RPMI7951 (cell line): ENCODE measurements around the gene PHF12. TPM values are rescaled to one million over a fixed set of nuclear protein-coding genes. Genes with fewer than 3 reads are reported as not detected.

ENCODE experiments used
- DNase-seq: peaks from one replicate; pipeline ENCODE4 v3.0.0-alpha.2; 2012; ENCODE audit warnings: low read depth
- total RNA-seq: library from RNA; depleted of rRNA; stranded (reverse); fragments of >200 nt; shearing (Covaris generic); gene quantifications from 2 replicates; pipeline ENCODE4 v1.2.3, GENCODE V29; 2014

Gene PHF12
- total RNA-seq, 1 experiment from 2014 or later = 18.0 TPM

DNA sequence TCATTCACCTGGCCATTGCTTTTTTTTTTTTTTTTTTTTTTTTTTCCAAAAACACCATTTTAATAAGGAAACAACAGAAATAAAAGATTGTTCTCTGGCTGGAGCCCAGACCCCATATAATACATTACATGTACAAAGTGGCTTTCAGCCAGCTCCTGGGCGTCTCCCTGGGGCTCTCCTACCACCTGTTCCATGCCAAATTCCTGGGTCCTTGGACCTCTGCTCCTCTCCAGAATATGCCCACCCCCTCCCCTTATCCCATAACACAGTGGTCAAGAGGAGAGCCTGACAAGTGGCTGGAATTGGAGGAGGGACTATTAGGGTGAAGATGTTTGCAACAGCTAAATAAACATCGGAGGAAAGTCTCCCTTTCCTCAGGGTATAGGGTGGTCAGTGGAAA is 3.6 kb upstream of the PHF12 start:
- no peak for DNase-seq

DNA sequence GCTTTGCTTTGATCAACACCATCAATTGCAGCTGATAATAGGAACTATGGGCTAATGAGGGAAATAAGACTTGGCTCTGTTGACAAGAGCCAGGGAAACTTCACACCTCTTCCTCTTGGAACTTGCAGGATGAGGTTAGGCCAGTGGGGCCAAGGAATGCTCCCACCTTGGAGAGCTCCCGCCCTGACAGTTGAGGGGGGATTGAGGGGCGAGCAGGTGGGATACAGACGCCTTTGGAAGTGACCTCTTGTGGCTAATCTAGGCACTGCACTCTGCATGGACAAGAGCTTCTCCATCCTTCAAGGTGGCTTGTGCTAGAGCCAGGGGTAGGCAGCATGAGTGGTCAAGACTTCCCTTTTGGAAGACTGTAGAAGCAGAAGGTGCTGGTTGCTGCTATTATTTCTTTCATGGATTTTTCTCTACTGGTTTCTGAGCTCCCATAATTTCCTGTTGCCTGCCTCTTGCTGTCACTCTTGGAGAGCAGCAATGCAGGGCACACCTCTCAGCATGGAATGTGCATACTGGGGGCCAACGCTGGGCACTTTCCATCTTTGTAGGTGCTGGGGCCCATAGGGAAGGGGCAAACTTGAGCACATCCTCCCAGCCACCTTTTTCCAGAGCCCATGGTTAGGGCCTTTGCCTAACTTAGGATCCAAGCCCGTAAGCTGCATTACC is 2.3 kb upstream of the PHF12 start:
- peak; percentile 43 for DNase-seq

DNA sequence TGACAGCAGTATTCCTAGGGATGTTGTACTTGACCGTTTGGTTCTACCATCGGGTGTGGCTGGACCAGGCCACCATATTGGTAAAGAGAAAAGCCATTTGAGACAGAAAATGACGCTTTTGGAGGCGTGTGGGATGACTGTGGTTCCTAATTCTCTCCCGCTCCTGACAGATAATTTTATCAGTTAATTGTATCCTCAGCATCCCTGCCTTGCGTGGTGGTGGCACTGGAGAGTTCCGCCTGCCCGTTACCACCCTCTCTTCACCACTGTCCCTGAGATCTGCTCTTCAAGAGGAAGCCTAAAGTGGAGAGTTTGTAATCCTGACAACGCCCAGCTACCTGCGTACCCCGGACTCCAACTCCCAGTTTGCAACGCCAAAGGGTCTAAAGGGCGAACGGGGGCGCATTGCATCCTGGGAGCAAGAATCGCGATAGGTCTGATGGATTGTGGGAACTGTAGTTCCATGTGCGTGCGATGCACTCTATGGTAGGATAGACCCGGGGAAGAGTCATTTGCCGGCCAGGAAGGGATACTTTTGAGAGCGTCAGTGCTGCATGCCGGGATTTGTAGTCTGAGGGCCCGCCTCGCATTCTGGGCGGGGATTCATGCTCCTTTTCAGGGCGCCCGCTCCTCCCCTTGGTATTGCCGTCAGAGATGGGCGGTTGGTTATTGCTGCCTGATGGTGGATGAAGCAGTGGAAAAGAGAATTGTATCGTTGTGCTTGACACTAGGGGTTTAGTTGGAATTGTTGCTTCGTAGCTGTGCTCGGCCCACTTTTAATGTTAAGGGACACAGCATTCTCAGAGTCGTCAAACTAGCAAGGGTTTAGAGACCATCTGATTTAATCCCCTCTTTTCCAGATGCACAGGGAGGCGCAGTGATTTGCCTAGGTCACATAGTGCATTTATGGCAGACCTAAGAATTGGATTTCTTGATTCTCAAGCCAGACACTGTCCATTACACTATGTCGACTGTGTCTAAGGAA is 965 bp upstream of the PHF12 start:
- peak; percentile 99 for DNase-seq

DNA sequence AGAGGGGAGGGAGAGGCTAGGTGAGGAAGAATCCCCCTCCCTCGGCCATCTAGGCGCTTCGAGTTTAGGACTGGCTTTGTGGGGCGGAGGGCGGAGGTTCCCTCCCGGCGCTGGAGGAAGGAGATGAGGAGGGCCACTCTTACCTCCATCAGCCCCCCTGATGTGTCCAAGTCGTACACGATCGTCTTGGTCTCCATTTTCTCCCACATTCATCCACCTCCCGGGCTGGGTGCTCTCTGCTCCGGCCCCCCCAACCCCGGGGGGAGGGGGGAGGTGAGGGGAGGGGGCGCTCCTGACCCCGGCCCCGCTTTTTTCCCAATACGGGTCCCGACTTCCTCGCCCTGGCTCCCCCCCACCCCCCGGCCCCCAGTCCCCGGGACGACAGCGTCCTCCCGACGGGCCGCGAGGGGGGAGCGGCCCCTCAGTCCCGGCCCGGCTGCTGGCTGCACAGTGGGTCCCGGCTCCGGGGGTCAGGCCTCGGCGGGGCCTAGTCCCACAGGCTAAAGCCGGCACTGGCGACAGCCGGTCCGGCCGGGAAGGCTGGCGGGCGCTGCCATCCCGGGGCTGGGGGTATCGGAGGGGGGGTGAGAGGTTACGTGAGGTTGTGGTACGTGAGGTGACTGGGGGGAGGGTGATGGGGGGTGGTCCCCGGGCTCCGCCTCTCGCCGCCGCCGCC is 428 bp downstream of the PHF12 start:
- no peak for DNase-seq

DNA sequence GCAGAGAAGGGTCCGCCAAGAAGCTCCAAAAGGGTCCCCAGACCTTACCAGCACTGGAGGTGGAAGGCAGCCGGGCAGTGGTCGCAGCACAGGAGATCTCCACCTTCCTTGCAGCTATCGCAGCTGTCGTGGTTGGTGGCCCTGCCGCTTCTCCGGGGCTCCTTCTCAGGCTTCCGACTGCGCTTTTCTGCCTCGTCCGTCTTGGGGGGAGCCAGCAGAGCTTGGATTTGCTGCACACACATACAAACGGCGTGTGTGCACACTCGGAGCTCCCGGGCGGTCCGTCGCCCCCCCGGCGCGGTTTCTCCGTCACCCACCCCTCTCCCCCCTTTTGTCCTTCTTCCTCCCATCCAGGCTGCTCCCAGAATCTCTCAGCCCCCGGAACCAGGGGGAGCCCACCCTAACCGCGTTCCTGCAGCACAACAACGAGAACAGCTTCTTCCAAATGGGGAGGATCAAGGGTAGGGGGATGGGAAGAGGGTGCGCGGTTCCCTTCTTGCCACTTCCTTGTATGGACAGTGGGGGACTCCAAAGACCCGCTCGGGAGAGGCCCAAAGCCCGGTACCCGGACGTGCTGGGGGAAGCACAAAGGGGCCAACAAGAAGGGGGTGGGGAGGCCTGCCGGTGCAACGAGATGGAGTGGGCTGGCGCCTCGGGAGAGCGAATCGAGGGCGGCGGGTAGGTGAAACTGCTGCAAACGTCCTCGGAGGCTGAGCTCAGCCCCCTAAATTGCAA is 1.1 kb downstream of the PHF12 start:
- peak; percentile 43 for DNase-seq

DNA sequence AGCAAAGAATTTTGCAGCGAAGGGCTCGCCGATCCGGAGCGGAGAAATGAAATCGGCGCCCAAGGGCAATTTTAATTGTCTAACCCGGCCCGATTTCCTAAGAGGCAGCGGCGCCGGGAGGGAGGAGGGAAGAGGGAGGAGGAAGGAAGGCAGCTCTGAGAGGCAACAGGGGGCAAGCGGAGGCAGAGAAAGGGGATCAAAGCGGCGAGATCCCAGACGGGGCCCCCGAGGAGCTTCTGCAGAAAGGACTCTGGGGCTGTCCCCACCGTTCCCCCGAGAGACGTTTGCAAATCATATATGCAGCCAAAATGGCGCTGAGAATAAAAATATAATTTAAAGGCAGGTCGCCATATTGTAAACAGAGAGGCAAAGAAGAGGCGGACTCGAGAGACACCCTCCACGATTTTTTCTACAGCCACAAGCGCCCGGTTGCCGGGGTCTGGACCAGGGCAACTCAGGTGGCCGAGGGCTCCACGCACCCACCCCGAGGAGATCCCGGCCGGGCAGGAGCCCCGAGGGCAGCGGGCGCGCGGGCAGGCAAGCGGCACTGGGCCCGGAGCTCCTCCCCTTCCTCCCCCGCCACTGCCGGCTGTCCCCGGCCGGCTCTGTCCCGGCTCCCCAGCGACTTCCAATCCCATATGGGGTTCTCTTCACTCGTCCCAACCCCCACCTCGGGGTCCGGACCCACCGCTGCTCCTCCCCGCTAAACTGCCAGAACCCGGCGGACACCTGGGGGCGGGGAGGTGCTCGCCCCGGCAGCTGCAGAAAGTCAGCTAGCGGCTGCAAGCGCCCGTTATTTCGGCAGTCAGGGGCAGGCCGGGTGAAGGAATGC is 1.9 kb downstream of the PHF12 start:
- peak; percentile 73 for DNase-seq

DNA sequence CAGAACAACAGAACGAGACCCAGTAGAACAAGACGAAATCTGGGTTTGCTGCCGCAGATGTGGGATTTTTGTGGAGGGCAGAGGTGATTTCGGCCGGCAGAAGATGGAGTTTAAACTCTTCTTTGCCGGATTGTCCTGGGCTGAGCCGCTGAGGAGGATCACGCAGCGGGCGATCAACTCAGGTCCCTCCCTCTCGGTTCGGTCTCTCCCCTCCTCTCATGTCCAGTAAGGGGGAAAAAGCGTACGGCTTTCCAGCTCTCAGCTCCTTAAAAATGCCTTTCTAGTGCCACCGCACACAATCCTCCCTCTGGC is 2.5 kb downstream of the PHF12 start:
- DNase-seq = no peak

DNA sequence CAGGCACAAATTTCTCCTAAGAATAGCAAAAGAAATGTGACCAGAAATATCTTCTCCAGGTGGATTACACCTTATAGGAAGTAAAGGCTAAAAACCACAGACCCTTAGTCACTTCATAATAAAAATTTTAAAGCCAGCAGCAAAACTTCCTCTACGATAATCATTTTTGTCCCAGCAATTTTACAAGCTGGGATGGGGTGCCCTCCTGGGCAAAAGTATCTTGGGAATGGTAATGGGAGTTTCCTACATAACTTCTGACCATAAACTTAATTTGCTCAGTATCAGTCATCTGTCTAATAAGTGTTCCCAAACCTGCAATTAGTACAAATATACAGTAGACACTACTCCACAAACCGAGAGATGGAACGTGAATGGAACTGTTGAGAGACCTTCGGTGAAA is 3.0 kb downstream of the PHF12 start:
- no peak for DNase-seq

DNA sequence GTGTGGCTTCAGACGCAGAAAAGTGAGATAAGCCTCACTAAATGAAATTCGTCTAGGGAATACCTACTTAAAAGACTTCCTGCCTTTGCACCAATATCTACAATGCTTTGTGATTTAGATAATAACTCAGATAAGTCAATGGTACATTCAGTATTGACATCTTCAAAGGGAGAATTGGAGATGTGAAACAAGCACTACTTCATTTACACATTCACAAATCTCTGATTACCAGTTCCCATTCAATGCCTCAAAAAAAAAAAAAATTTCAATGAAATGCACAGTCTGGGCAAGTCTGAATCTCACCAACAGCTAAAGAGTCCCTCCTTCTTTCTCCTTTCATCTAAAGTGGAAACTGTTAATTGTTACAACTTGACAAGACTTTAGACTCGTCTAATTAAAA is 3.7 kb downstream of the PHF12 start:
- no peak for DNase-seq

DNA sequence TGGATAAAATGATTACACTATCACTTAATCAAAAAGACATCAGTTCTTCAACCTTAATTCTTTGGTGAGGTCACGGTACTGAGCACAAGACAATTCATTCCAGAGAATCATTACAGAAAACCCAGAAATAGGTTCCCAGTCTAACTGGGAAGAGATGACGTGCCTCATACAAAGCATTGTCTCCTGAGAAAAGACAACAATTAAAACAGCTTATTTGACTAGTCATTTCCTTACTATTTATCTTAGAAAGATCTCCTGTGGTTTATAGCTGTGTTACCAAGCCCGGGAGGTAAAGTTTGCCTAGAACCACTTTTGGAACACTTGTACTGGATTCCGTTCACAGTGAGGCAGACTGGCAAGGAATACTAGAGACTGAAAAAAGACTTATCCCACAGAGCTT is 5.1 kb downstream of the PHF12 start:
- DNase-seq = peak; percentile 64

DNA sequence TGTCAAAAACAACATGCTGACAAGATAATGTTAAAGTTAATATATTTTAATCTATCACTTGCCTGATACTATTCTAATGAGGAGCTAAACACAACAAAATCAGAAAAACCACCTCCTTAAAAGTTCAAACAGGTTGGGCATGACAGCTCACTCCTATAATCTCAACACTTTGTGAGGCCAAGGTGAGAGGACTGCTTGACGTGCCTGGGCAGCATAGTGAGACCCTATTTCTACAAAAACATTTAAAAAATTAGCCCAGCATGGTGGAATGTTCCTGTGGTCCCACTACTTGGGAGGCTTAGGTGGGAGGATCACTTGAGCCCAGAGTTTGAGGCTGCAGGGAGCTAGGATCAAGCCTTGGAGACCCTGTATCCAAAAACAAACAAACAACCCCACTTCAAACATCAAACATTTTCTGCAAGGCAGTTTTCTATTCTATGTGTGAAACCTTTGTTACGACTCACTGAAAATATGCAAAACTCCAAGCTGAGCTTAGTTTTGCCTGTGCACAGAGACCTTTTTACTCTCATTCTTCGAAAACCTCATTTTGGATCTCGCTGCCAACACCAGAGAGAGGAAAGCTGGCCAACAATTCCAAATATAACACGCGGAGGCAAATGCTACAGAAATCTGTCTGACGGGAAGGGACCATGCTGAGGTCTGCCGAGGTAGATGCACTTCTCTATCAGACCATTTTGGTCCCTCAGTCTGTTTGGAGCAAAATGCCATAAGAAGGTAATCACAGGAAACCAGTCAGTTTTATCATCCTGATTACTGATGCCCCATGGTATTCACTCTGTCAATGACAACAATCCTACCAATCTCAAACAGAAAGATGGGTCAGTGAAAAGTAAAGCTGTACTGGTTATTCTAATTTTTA is 6.2 kb downstream of the PHF12 start:
- no peak for DNase-seq

DNA sequence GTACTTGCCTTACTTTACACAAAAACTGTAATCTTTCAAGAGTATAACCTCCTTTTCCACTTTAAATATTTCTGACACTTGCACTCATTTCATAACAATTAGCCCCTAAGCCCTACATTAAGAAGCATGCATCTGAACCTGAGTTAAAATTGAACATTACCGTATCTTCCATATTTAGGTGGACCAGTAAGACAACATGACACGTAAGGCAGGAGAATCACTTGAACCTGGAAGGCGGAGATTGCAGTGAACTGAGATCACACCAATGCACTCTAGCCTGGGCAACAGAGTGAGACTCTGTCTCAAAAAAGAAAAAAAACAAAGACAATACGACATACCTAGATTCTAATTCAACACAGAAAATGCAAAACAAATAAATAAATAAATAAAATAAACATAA is 7.0 kb downstream of the PHF12 start:
- no peak for DNase-seq

DNA sequence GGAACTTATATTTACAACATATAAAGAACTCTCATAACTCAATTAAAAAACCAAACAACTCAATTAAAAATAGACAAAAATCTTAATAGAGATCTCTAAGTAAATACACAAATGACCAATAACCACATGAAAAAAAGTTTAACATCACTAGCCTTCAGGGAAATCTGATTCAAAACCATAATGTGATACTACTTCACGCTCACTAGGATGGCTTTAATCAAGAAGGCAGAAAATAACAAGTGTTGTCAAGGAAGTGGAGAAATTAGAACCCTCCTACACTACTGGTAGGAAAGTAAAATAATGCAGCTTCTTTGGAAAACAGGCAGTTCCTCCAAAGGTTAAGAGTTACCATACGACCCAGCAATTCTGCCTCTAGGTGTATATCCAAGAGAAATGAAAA is 8.4 kb downstream of the PHF12 start:
- DNase-seq = no peak

DNA sequence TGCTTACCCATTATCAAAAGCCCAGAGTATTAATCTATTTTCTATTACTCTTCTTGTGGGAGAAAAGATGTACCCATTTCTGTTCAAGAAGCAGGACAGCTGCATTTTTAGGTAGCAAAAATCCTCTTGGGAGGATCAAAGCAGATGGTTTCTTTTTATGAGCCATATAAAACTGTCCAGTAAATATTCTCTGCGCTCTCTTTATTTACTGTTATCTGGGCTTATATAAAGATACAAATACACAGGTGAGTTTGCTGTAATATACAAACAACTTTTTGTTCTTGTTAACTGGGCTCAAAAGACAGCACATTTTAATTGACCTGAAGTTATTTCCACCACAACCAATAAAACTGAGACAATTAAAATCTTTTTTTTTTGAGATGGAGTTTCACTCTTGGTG is 10.1 kb downstream of the PHF12 start:
- no peak for DNase-seq

DNA sequence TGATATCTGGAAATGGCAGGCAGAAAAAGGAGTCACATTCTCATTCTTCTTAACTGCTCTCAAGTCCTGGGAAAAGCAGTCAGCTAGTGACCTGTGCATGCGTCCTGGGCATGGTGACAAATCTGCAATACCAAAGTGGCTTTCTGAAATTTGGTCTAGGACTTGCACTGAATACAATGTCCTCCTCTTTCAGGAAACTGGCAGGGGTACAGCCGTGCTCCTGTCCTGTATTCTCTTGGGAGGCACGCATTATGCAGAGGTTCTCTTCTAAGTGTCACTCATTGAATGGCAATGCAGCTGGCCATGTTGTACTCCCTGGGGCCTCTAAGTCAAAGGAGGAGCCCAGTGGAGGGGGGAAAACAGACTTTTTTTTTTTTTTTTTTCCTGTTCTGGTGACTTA is 10.6 kb downstream of the PHF12 start:
- DNase-seq = no peak

DNA sequence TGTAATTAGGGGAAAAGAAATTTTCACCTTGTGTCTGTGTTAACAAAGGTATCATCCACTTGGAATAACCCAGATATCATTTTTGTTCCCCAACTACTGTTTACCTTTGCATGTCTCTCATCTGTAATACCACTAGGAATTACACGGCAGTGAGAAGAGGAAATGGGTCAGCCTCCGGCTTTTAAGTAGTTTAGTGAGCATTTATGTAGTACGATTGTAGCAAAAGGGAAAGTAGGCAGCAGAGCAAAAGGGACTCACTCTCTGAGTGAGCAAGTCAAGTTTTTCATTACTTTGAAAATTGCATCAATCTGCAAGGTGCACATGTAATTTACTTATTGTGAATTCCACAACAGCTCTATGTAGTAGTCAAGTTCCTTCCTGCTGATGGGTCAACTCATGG is 11.2 kb downstream of the PHF12 start:
- no peak for DNase-seq

DNA sequence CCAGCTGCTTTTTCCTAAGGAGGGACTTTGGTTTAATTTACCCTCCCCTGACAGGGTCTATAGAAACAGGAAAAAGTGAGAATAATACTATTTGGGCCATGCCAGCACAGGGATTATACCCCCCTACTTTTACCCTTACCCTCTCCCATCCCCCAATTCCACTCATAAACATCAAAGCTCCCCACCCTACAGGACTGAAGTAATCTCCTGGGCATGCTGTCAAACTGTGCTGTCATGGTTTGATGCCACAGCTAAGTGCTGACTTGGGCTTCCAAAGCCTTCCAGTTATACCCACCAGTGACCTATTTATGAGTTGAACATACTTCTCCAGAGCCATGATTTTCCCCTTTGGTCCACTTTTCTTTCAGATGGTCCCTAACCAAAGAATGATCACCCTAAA is 12.8 kb downstream of the PHF12 start:
- no peak for DNase-seq

DNA sequence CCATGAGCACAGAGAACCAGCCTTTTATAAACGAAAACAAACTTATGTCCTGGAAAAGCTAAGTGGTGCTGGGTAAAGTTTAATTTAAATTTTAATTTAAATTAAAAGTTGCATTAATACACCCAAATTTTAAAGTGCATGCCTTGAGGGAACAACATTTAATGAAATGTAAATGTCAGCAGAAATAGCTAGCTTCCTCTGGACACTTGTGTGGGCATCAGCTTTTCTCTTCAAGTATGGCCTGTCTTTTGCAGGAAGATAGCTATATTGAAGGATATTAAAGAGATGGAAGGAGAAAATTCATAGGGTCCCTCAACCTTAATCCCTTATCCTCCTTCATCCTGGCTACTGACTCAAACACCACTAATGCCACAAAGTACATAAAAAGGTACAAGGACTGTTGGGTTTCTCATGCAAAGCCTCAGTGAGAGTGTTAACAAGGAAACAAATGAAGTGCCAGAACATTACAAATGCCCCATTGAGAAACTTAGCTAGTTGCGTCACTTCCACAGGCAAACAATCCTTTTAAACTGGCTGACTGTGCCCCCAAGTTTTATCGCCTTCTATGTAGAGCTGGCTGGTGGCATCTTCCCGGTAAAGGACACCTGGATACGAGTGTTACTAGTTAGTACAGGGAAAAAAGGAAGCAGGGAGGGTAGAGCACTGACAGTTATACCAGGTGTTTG is 14.1 kb downstream of the PHF12 start:
- no peak for DNase-seq

DNA sequence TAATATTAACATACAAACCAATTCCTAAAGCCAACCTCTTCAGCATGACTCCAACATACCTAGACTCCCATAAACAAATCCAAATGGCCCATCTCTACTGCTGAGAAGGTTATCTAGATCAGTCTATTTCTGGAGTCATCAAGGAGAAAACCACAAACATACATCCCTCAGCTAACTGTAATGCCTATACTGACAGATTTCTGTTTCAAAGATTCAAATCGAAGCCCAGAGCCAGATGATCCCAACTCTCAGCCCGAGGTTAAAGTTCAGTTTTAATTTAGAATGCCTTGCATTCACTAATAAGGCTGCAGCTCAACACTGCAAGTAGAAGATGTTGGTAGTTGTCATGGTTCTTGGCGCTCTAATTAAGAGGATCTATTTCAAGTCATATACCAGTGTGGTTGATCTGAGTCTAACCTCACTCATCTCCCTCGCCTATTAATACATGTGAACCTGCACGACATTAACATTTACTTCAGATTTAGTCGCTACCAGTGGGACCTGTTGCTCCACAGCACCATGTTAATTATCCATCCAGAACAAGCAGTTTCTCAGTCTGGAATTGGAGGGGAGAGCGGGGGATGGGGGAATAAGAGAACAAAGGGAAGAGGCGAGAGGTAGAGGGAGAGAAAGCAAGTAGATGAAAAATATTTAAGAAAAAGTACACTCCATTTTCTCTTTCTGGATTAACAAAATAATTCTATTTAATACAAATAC is 15.4 kb downstream of the PHF12 start:
- no peak for DNase-seq
